IgD-negative memory B cell (primary cell): ENCODE results near the gene RAB3GAP2. TPM values are rescaled to one million over a fixed set of nuclear protein-coding genes. Genes with fewer than 3 reads are reported as not detected.
A peak's percentile ranks its signal among the peaks of the same experiment; 100 is the strongest.
"Not testable (repeated sequence)": the region's sequence is repeated elsewhere in the genome, so short reads cannot be mapped to it uniquely, and the experiment has no call there.

Experiments used
- H3K27ac Mint-ChIP-seq, 3 donors: one replicate each; pipeline ENCODE4 v1.8.0; 2020 to 2022; ENCODE audit warnings: mild to moderate bottlenecking in 3 of 3, mixed read lengths in 3 of 3, moderate library complexity in 1 of 3
- H3K27me3 Mint-ChIP-seq: one replicate; pipeline ENCODE4 v1.8.0; 2021; ENCODE audit warnings: mixed read lengths
- H3K36me3 Mint-ChIP-seq: one replicate; pipeline ENCODE4 v1.8.0; 2020; ENCODE audit warnings: mild to moderate bottlenecking, mixed read lengths
- H3K4me1 Mint-ChIP-seq, 3 donors: one replicate each; pipeline ENCODE4 v1.8.0; 2020 to 2022; ENCODE audit warnings: mixed read lengths in 3 of 3, mild to moderate bottlenecking in 1 of 3
- H3K4me3 Mint-ChIP-seq, 4 donors: one replicate each; pipeline ENCODE4 v1.8.0; 2020 to 2022; ENCODE audit warnings: mild to moderate bottlenecking in 4 of 4, mixed read lengths in 4 of 4, moderate library complexity in 3 of 4
- H3K9me3 Mint-ChIP-seq, 3 donors: one replicate each; pipeline ENCODE4 v1.8.0; 2020 to 2021; ENCODE audit warnings: mixed read lengths in 3 of 3, mild to moderate bottlenecking in 1 of 3
- polyA plus RNA-seq: library from polyadenylated mRNA; unstranded; fragments of 300-500 nt; fragmentation: Illumina TruSeq; gene quantifications from one replicate; pipeline ENCODE4 v1.2.3, GENCODE V29; 2021

The RAB3GAP2 gene
- polyA plus RNA-seq, 1 donor from 2014 or later: 25.6 TPM

DNA sequence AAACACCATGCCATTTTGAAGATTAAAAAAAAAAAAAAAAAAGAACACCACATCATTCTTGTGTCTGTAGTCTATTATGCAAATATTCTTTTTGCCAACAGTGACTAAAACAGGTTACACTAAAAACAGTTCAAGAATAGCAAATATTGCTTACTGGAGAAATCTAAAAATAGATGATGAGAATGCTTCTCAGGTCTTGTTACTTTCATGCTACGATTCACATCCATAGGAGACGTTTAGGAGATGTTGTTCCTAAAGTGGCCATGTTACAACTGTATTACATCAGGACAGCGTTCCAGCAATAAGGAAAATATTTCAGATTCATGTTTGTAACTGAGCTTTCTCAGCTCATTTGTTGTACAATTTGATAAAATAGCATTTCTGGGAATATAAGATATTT, 32.3 kb downstream of the RAB3GAP2 start:
- H3K27ac Mint-ChIP-seq: no peak overlapping the region
- peaks cover 44 to 52% (median 44%) of the 10 kb centered on the region in 3 donors for H3K4me1 Mint-ChIP-seq
- peaks cover 0 to 3% (median 0%) of the 10 kb centered on the region in 3 donors for H3K9me3 Mint-ChIP-seq
- no peak overlapping the region for H3K4me3 Mint-ChIP-seq
- H3K36me3 Mint-ChIP-seq: peaks cover 4% of the 10 kb centered on the region
- H3K27me3 Mint-ChIP-seq: no peaks in the 10 kb centered on the region

DNA sequence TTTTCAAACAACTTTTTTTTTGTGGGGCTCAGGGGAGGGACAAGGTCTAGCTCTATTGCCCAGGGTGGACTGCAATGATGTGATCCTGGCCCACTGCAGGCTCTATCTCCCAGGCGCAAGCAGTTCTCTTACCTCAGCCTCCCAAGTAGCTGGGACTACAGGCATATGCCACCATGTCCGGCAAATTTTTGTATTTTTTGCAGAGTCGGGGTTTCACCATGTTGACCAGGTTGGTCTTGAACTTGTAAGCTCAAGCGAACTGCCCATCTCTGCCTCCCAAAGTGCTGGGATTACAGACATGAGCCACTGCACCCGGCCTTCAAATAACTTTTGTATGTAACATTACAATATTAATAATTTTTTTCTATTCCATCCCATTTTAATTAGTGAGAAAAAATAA, 33.0 kb downstream of the RAB3GAP2 start:
- peaks cover 4% of the 10 kb centered on the region for H3K36me3 Mint-ChIP-seq
- no peak overlapping the region for H3K27ac Mint-ChIP-seq
- H3K9me3 Mint-ChIP-seq: peaks cover 0 to 2% (median 0%) of the 10 kb centered on the region in 3 donors
- H3K4me1 Mint-ChIP-seq: peaks cover 42 to 45% (median 44%) of the 10 kb centered on the region in 3 donors
- no peak overlapping the region for H3K4me3 Mint-ChIP-seq
- H3K27me3 Mint-ChIP-seq: no peaks in the 10 kb centered on the region

DNA sequence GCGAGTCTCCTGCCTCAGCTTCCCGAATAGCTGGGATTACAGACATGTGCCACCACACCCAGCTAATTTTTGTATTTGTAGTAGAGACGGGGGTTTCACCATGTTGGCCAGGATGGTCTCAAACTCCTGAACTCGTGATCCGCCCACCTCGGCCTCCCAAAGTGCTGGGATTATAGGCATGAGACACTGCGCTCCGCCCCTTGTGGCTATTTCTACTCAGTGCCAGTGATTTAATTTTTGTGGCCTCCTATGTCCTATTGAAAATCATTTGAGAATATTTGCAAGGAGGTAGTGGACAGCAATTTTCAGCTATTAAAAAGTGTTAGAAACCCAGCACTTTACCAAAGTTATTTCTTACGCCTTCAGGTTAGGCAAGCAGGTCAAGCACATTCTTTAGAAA, 36.0 kb downstream of the RAB3GAP2 start:
- H3K27me3 Mint-ChIP-seq, H3K9me3 Mint-ChIP-seq, H3K27ac Mint-ChIP-seq, H3K4me3 Mint-ChIP-seq, H3K36me3 Mint-ChIP-seq: not testable (repeated sequence)
- H3K4me1 Mint-ChIP-seq: peaks cover 24 to 27% (median 26%) of the 10 kb centered on the region in 3 donors

DNA sequence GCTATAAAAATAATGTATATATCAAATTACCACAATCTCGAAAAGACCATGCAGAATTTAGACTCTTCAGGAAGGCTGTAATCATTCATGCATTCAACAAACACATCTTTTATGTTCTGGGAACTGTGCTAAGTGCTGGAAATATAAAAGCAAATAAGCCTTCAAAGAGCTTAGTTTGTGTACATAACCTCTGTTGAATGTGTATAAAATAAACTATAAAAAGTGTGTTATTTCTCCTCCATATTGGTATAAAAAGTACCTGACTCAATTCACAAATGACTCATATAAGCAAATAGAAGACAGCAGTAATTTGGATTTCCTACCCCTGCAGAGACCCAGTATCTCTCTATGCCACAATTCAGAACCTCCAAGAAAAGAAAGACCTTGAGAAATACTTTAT, 36.8 kb downstream of the RAB3GAP2 start:
- H3K9me3 Mint-ChIP-seq: peaks cover 0 to 2% (median 0%) of the 10 kb centered on the region in 3 donors
- H3K4me1 Mint-ChIP-seq: peaks cover 18 to 22% (median 21%) of the 10 kb centered on the region in 3 donors
- H3K27ac Mint-ChIP-seq: peak overlapping the region in 1 of 3 donors; percentile 31
- no peaks in the 10 kb centered on the region for H3K27me3 Mint-ChIP-seq
- H3K4me3 Mint-ChIP-seq: no peak overlapping the region
- peaks cover 11% of the 10 kb centered on the region for H3K36me3 Mint-ChIP-seq

DNA sequence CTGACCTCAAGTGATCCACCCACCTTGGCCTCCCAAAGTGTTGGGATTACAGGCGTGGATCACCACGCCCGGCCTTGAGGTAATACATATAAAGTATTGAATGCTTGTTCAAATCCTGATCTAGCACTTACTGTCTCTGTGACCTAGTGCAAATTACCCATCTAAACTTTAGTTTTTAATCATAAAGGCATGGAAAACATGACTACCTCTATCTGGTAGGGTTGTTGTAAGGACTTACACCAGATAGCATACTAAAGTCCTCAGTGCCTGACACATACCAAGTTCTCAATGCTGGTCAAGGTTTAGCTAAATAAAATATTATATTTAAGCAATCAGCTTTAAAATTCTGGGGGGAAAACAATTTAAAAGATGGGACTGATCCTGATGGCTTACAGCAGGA, 38.3 kb downstream of the RAB3GAP2 start:
- peak overlapping the region in 1 of 3 donors; percentile 82 for H3K27ac Mint-ChIP-seq

DNA sequence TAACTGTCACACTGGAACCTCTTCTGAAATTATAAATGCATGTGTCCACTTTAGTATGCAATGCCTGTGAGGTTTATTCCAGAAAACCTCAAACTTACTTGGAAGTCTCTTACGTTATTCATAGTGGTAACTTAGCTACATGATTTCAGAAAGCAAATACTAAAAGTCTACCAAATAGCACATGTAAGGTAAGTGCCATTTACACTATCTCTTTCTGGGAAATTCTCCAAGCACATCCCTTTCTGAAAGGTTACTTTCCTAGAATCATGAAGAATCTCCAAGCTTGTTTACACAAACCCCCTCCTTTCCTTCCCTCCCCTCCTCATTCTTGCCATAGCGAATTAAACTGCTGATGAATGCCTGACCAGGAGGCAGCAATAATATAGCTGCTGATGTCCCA, 42.5 kb downstream of the RAB3GAP2 start:
- H3K4me3 Mint-ChIP-seq: no peak overlapping the region
- peaks cover 7% of the 10 kb centered on the region for H3K36me3 Mint-ChIP-seq
- H3K27me3 Mint-ChIP-seq: no peaks in the 10 kb centered on the region
- no peak overlapping the region for H3K27ac Mint-ChIP-seq
- peaks cover 0 to 2% (median 0%) of the 10 kb centered on the region in 3 donors for H3K9me3 Mint-ChIP-seq
- H3K4me1 Mint-ChIP-seq: peaks cover 30 to 45% (median 31%) of the 10 kb centered on the region in 3 donors

More for the DNA sequence above, 38.3 kb downstream of the RAB3GAP2 start:
- Mint-ChIP-seq H3K36me3 (peaks cover 11% of the 10 kb centered on the region), H3K4me1 (peaks cover 14 to 20% (median 16%) of the 10 kb centered on the region in 3 donors), H3K4me3 (no peak overlapping the region), H3K27me3 (no peaks in the 10 kb centered on the region), H3K9me3 (peaks cover 0 to 2% (median 0%) of the 10 kb centered on the region in 3 donors)

DNA sequence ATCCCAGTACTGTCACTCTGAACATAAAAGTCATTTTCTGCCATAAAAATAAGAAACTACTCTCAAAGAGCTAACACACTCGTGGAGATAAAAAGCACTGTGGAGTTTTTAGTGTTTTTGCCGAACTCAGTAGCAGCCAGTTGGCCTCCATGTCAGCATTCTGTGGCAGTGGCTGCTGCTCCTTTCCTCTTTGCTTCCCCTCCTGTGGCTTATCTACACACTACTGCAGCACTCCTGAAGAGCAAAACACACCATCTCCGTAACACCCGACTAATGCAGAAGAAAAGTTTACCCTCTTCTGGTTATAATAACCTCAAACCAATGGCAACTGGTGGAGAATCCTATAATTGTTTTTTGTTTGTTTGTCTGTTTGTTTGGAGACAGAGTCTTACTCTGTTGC, 44.9 kb downstream of the RAB3GAP2 start:
- H3K4me1 Mint-ChIP-seq: peaks cover 36 to 59% (median 52%) of the 10 kb centered on the region in 3 donors
- H3K27me3 Mint-ChIP-seq: no peaks in the 10 kb centered on the region
- H3K36me3 Mint-ChIP-seq: peaks cover 8% of the 10 kb centered on the region
- H3K27ac Mint-ChIP-seq: no peak overlapping the region
- no peak overlapping the region for H3K4me3 Mint-ChIP-seq
- no peaks in the 10 kb centered on the region for H3K9me3 Mint-ChIP-seq

DNA sequence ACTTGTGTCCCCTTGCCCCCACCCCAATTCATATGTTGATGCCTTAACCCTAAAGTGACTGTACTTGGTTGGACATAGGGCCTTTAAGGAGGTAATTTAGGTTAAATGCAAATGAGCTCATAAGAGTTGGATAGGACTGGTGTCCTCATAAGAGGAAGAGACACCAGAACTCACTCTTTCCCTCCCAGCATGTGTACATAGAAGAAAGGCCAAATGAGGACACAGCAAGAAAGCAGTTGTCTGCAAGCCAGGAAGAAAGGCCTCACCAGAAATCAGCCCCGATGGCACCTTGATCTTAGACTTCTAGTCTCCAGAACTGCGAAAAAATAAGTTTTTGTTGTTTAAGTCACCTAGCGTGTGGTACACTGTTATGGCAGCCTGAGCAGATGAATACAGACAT, 45.5 kb downstream of the RAB3GAP2 start:
- Mint-ChIP-seq H3K27ac (peak overlapping the region in 2 of 3 donors; percentile 78), H3K4me1 (peaks cover 38 to 62% (median 57%) of the 10 kb centered on the region in 3 donors), H3K4me3 (peak overlapping the region in 2 of 4 donors; percentile 28 to 47), H3K27me3 (no peaks in the 10 kb centered on the region), H3K9me3 (no peaks in the 10 kb centered on the region), H3K36me3 (peaks cover 8% of the 10 kb centered on the region)

DNA sequence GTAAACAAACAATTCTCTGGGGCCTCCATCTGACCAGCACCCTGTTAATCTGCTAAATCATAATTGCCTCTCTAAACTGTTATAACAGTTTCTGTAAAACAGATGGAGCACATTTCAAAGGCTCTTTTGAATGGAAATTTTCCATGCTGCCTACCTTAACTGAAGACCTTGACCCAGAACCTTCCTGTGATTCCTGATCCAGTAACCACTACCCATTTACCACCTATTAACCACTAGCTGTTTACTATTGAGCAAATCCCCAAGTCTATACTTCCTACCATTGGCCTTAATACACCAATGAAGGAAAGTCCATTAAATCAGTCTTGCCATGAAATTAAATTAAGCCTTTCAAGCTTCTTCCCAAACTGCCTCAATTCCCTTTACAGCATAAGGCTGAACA, 46.3 kb downstream of the RAB3GAP2 start:
- Mint-ChIP-seq H3K9me3 (no peaks in the 10 kb centered on the region), H3K4me1 (peaks cover 42 to 69% (median 59%) of the 10 kb centered on the region in 3 donors), H3K4me3 (peak overlapping the region in 1 of 4 donors; percentile 2), H3K27me3 (no peaks in the 10 kb centered on the region), H3K36me3 (peaks cover 2% of the 10 kb centered on the region), H3K27ac (peak overlapping the region in 2 of 3 donors; percentile 78 to 83)

DNA sequence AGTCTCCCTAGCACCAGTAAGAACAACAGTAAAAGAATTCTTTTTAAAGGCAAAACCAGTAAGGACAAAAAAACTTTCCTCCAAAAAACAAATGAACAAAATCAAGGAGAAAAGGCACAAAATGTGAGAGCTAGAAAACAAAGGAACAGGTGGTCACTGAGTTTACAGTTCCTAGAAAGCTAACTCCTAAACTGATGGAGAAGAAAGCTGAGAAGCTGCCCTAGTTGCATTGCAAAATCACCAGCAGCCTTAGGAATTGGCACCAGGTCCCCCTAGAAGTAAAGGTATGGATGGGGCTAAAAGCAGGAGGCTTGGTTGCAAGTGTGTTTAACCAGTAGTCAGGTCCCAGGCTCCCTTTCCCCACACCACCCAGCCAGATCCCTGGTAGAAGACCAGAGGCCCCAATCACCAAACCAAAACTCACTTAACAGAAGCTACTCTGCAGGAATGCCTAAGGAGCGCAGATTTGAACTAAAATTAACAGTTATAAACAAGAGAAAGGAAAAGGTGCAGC, 47.6 kb downstream of the RAB3GAP2 start:
- peaks cover 1% of the 10 kb centered on the region for H3K27me3 Mint-ChIP-seq
- peak overlapping the region in 2 of 4 donors; percentile 13 to 39 for H3K4me3 Mint-ChIP-seq
- no peaks in the 10 kb centered on the region for H3K9me3 Mint-ChIP-seq
- H3K27ac Mint-ChIP-seq: peak overlapping the region in 2 of 3 donors; percentile 78 to 83
- H3K4me1 Mint-ChIP-seq: peaks cover 50 to 76% (median 72%) of the 10 kb centered on the region in 3 donors
- peaks cover 2% of the 10 kb centered on the region for H3K36me3 Mint-ChIP-seq

DNA sequence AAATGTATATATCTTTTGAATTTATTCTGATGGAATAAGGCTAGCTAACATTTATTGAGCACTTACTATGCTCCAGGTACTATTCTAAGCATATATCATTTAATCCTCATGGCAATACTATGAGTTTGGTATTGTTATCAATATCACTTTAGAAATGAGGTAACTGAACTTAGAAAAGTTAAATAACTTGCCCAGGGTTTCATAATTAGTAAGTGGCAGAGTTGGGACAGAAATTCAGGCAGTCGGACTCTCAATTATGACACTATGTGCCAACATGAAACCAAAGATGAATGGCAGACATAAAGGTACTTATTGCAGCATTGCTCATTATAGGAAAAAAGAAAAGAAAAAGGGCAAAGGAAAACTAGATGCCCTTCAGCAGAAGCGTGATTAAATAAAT, 48.2 kb downstream of the RAB3GAP2 start:
- peaks cover 56 to 79% (median 78%) of the 10 kb centered on the region in 3 donors for H3K4me1 Mint-ChIP-seq
- H3K27ac Mint-ChIP-seq: peak overlapping the region in 2 of 3 donors; percentile 71 to 78
- H3K36me3 Mint-ChIP-seq: peaks cover 2% of the 10 kb centered on the region
- H3K27me3 Mint-ChIP-seq: peaks cover 1% of the 10 kb centered on the region
- H3K9me3 Mint-ChIP-seq: no peaks in the 10 kb centered on the region
- H3K4me3 Mint-ChIP-seq: peak overlapping the region in 2 of 4 donors; percentile 47 to 77

DNA sequence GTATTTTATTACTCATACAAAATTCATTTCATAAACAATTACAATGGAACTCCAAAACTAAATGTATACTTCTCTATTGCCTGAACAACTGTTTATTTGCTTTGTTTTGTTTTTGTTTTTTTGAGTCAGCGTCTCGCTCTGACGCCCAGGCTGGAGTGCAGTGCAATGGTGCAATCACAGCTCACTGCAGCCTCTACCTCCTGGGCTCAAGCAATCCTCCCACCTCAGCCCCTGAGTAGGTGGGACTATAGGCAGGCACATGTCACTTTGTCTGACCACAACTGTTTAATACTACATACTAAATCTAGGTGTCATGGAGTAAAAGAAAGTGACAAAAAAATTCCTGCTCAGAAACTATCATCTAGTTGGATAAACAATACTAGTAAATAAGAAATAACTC, 49.3 kb downstream of the RAB3GAP2 start:
- Mint-ChIP-seq H3K27ac (peak overlapping the region; percentile 81 to 94 (median 92)), H3K9me3 (no peaks in the 10 kb centered on the region), H3K27me3 (peaks cover 1% of the 10 kb centered on the region), H3K36me3 (peaks cover 2% of the 10 kb centered on the region), H3K4me3 (peak overlapping the region; percentile 48 to 87 (median 70)), H3K4me1 (peaks cover 57 to 80% (median 77%) of the 10 kb centered on the region in 3 donors)

DNA sequence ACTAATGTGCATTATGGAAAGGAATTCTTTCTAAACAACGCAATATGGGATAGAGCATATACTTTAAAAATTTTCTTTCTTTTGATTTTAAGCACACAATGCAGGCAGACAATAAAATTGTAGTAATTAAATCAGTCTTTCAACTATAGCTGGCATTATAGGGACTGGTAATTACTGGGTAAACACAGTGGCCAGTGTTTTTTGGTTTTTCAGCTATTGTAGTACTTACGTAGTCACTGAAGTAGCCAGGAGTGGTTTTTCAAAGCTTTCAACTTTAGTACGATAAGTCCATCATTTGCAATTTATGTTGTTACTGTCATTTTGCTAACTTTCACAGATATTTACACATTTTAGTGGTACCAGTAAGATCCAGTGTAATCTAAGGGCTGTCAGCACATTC, 50.6 kb downstream of the RAB3GAP2 start:
- Mint-ChIP-seq H3K4me1 (peaks cover 55 to 81% (median 73%) of the 10 kb centered on the region in 3 donors), H3K36me3 (peaks cover 2% of the 10 kb centered on the region), H3K27ac (peak overlapping the region; percentile 97 to 99 (median 99)), H3K9me3 (no peaks in the 10 kb centered on the region), H3K4me3 (peak overlapping the region; percentile 44 to 94 (median 85)), H3K27me3 (peaks cover 1% of the 10 kb centered on the region)

DNA sequence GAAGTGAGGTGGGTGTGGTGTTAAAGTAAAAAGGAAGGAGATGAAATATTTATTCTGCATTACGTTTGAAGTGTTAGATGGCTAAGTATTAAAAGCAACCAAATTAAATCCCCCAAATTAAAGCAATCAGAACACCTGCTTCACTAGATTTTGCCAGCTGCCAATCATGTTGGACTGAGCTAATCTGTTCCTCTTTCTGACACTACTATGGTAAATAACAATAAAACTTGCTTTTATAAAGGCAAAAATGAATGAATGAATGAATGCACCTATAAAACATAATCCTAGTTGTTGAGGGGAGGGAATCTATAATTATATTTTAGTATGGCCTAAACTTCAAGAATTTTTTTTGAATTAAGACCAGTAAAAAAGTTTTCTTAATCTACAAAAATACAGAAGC, 51.0 kb downstream of the RAB3GAP2 start:
- peak overlapping the region; percentile 44 to 94 (median 85) for H3K4me3 Mint-ChIP-seq
- no peaks in the 10 kb centered on the region for H3K9me3 Mint-ChIP-seq
- H3K27ac Mint-ChIP-seq: peak overlapping the region; percentile 97 to 99 (median 99)
- peaks cover 51 to 77% (median 69%) of the 10 kb centered on the region in 3 donors for H3K4me1 Mint-ChIP-seq
- peaks cover 1% of the 10 kb centered on the region for H3K27me3 Mint-ChIP-seq
- peaks cover 2% of the 10 kb centered on the region for H3K36me3 Mint-ChIP-seq

DNA sequence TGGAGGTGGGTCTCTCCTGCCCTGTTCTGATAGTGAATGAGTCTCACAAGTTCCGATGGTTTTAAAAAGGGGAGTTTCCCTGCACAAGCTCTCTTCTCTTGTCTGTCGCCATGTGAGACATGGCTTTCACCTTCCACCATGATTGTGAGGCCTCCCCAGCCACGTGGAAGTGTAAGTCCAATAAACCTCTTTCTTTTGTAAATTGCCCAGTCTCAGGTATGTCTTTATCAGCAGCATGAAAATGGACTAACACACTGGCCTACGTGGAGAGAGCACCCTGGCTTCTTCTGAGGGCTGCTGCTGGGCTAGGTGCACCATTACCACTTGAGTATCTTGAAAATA, 51.6 kb downstream of the RAB3GAP2 start:
- Mint-ChIP-seq H3K4me3 (peak overlapping the region; percentile 81 to 95 (median 92)), H3K27ac (peak overlapping the region; percentile 97 to 99 (median 99)), H3K4me1 (peaks cover 45 to 74% (median 64%) of the 10 kb centered on the region in 3 donors)
- not testable (repeated sequence) for H3K27me3 Mint-ChIP-seq, H3K9me3 Mint-ChIP-seq, H3K36me3 Mint-ChIP-seq
